HG02763 (cell line): ENCODE data around the gene TIGD1.

Source experiments
- ATAC-seq: cut with Tn5 transposase; IDR thresholded peaks from one replicate; pipeline ENCODE4 v1.9.1; 2021; ENCODE audit warnings: mild to moderate bottlenecking, moderate library complexity; ENCODE audit not compliant: unreplicated experiment

The TIGD1 gene

GRCh38 chr2:232524771-232525170 lies 25.6 kb downstream of the TIGD1 start:
- no peak for ATAC-seq

- ATAC-seq, result no peak
These were observed 26.4 kb downstream of the TIGD1 start for GRCh38 chr2:232523682-232524597.

GRCh38 chr2:232523402-232523681 lies 27.0 kb downstream of the TIGD1 start:
- ATAC-seq, result no peak

GRCh38 chr2:232522623-232523401 lies 27.5 kb downstream of the TIGD1 start:
- no peak for ATAC-seq

- no peak for ATAC-seq
These were observed 28.3 kb downstream of the TIGD1 start for GRCh38 chr2:232521959-232522622.

- no peak for ATAC-seq
These were observed 29.3 kb downstream of the TIGD1 start for GRCh38 chr2:232521098-232521497.

GRCh38 chr2:232520489-232520888 lies 29.9 kb downstream of the TIGD1 start:
- no peak for ATAC-seq

GRCh38 chr2:232519581-232520438 lies 30.5 kb downstream of the TIGD1 start, which contains the start of gene PRSS56:
Gene PRSS56 (plus strand): TSS chr2:232520388. CDS start chr2:232520599, 211 bp downstream.
- ATAC-seq, result no peak

GRCh38 chr2:232518844-232519243 lies 31.5 kb downstream of the TIGD1 start:
- no peak for ATAC-seq

GRCh38 chr2:232516551-232516950 lies 33.8 kb downstream of the TIGD1 start:
- ATAC-seq, result no peak

- no peak for ATAC-seq
These were observed 34.7 kb downstream of the TIGD1 start for GRCh38 chr2:232515639-232516038.

GRCh38 chr2:232513353-232513752 lies 37.0 kb downstream of the TIGD1 start:
- no peak for ATAC-seq

GRCh38 chr2:232512602-232513001 lies 37.8 kb downstream of the TIGD1 start:
- ATAC-seq, result no peak

GRCh38 chr2:232511336-232511890 lies 38.9 kb downstream of the TIGD1 start:
- no peak for ATAC-seq

GRCh38 chr2:232508251-232508650 lies 42.1 kb downstream of the TIGD1 start:
- ATAC-seq, result no peak

- no peak for ATAC-seq
These were observed 43.6 kb downstream of the TIGD1 start for GRCh38 chr2:232506709-232507108.

- no peak for ATAC-seq
These were observed 44.5 kb downstream of the TIGD1 start for GRCh38 chr2:232505856-232506255.

- no peak for ATAC-seq
These were observed 45.9 kb downstream of the TIGD1 start for GRCh38 chr2:232504438-232504837.

- ATAC-seq, result no peak
These were observed 46.5 kb downstream of the TIGD1 start for GRCh38 chr2:232503809-232504323.
